Esophagus squamous epithelium (tissue), 4 donors: ENCODE data around the gene SEMA5A.

Experiments
- POLR2A ChIP-seq, 4 donors: fragments of 450-650 bp; IDR thresholded peaks; one replicate each; pipeline ENCODE4 v1.6.1; 2017; ENCODE audit warnings: antibody characterized with exemption in 4 of 4, mild to moderate bottlenecking in 4 of 4, moderate library complexity in 3 of 4
- TF ChIP-seq, protein P1 (sequence below), 6 experiments: fragments of 450-650 bp in 4 of 6; fragments of 200-600 bp in 2 of 6; sonication (generic) in 2 of 6; IDR thresholded peaks; one replicate each; pipeline ENCODE4 v1.5.1; 2016 to 2019; ENCODE audit warnings: antibody characterized with exemption in 6 of 6, mild to moderate bottlenecking in 4 of 6, moderate library complexity in 4 of 6

DNA sequence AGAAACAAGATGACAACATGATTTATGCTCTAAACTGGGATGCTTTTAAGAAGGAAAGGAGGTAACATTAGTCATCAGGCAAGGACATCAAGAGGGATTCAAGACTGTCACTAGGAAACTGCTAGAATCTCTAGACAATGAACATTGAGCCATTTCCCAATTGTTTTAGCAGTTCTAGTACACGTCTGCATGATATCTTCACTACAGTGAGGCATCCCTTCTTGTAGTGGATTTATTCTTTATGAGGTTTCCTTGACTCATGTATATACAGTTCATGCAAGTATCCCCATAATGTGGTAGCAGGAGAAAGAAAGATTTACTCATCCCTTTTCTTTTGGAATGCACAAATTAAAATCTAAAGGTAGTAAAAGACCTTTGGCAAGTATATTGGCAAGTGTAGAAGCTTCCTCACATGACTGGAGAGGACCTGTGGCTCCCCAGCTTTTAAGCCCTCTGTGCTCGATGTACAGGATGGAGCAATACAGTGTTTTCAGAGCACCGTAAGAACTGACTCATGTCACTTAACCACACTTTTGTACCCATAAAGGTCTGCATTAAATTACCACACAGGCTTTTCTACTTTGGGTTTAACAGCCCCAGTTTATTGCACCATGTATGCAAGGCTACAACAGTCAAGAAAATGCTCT lies 335.9 kb downstream of the SEMA5A start:
- TF ChIP-seq, protein P1, sequence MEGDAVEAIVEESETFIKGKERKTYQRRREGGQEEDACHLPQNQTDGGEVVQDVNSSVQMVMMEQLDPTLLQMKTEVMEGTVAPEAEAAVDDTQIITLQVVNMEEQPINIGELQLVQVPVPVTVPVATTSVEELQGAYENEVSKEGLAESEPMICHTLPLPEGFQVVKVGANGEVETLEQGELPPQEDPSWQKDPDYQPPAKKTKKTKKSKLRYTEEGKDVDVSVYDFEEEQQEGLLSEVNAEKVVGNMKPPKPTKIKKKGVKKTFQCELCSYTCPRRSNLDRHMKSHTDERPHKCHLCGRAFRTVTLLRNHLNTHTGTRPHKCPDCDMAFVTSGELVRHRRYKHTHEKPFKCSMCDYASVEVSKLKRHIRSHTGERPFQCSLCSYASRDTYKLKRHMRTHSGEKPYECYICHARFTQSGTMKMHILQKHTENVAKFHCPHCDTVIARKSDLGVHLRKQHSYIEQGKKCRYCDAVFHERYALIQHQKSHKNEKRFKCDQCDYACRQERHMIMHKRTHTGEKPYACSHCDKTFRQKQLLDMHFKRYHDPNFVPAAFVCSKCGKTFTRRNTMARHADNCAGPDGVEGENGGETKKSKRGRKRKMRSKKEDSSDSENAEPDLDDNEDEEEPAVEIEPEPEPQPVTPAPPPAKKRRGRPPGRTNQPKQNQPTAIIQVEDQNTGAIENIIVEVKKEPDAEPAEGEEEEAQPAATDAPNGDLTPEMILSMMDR (IDR thresholded peaks at IDR 0.05) = no peak
- TF ChIP-seq POLR2A (IDR thresholded peaks at IDR 0.05) = no peak
